T-helper 22 cell (primary cell): ENCODE data around the gene PCDHB3.
"Not testable (repeated sequence)": the region's sequence is repeated elsewhere in the genome, so short reads cannot be mapped to it uniquely, and the experiment has no call there.

Experiments used
- DNase-seq: peaks from one replicate; pipeline ENCODE4 v3.0.0-alpha.2; 2020; ENCODE audit warnings: low read depth

Gene PCDHB3

GRCh38 chr5:141135718-141136266 is 35.5 kb downstream of the PCDHB3 start:
- DNase-seq: no peak

GRCh38 chr5:141137346-141137745 is 37.1 kb downstream of the PCDHB3 start:
- not testable (repeated sequence) for DNase-seq

DNA sequence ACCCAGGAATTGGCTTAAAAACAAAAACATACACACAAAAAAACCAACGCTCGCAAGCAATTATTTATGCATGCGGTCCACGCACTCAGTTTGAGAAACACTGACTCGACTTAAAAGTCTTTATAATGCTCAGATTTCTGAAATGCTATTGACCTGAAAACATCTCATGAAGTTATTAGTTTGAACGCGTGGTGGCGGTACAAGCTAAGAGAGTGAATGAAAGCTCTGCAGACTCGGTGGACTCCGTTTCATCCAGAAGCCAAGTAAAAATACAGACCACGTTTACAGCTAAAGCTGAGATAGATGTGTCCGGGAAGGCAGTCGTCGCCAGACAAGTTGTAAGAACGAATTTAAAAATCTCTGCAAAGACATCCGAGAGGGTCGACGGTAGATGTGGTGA is 49.5 kb downstream of the PCDHB3 start, which contains the start of gene PCDHB6:
TSS of gene PCDHB6 (plus strand) at position 246 of the 400 bp plus-strand sequence. CDS start 201 bp downstream, outside the sequence.
- DNase-seq: no peak

GRCh38 chr5:141150224-141150992 is 50.1 kb downstream of the PCDHB3 start:
- DNase-seq: no peak

DNA sequence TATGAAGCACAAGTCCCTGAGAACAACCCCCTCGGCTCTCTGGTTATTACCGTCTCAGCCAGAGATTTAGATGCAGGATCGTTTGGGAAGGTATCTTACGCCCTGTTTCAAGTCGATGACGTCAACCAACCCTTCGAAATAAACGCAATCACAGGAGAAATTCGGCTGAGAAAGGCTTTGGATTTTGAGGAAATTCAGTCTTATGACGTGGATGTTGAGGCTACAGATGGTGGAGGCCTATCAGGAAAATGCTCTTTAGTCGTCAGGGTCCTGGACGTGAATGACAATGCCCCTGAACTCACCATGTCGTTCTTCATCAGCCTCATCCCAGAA is 50.7 kb downstream of the PCDHB3 start:
- no peak for DNase-seq

DNA sequence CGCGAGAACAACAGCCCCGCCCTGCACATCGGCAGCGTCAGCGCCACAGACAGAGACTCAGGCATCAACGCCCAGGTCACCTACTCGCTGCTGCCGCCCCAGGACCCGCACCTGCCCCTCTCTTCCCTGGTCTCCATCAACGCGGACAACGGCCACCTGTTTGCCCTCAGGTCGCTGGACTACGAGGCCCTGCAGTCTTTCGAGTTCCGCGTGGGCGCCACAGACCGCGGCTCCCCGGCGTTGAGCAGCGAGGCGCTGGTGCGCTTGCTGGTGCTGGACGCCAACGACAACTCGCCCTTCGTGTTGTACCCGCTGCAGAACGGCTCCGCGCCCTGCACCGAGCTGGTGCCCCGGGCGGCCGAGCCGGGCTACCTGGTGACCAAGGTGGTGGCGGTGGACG is 51.4 kb downstream of the PCDHB3 start:
- DNase-seq: not testable (repeated sequence)

GRCh38 chr5:141152096-141152495 is 51.8 kb downstream of the PCDHB3 start:
- DNase-seq: not testable (repeated sequence)
